PC-9 (cell line): ENCODE results near the gene ZFP1. TPM values are rescaled to one million over a fixed set of nuclear protein-coding genes. Genes with fewer than 3 reads are reported as not detected.
A peak's percentile ranks its signal among the peaks of the same experiment; 100 is the strongest.

ENCODE experiments used
- BruUV-seq: library from RNA; stranded (reverse); fragments of 400-500 nt; replicated peaks from 2 replicates; lab custom pipeline; 2021; lab: Mats Ljungman, UMichigan
- CTCF ChIA-PET: fragments of 300-600 bp; sonication (Branson Sonifier 250); formaldehyde crosslinking; loops from one replicate; lab custom pipeline; 2022; ENCODE audit warnings: antibody characterized with exemption; lab: Charles Lee
- POLR2A ChIA-PET: fragments of 300-600 bp; sonication (Branson Sonifier 250); formaldehyde crosslinking; loops from one replicate; lab custom pipeline; 2022; ENCODE audit warnings: antibody characterized with exemption; ENCODE audit not compliant: unreplicated experiment; lab: Charles Lee
- DNase-seq, 2 experiments: peaks; one replicate each; pipeline versions ENCODE4 v3.0.0 to v3.0.0-alpha.2; 2015 to 2022; ENCODE audit warnings: mixed read lengths in 1 of 2
- H2AFZ ChIP-seq: fragments of 200-600 bp; sonication (generic); 2 replicates; pipeline ENCODE4 v1.8.1; 2017; ENCODE audit warnings: antibody characterized with exemption
- H3F3A ChIP-seq: fragments of 200-600 bp; sonication (generic); 2 replicates; pipeline ENCODE4 v1.8.1; 2017; ENCODE audit warnings: antibody characterized with exemption, mild to moderate bottlenecking, low read depth; ENCODE audit not compliant: insufficient read depth
- H3K27ac ChIP-seq: fragments of 200-600 bp; sonication (generic); 2 replicates; pipeline ENCODE4 v1.6.1; 2016; ENCODE audit warnings: mixed run types
- H3K27me3 ChIP-seq: fragments of 200-600 bp; sonication (generic); 2 replicates; pipeline ENCODE4 v1.6.1; 2016; ENCODE audit warnings: low read depth, mixed run types; ENCODE audit not compliant: insufficient read depth
- H3K36me3 ChIP-seq: fragments of 200-600 bp; sonication (generic); 2 replicates; pipeline ENCODE4 v1.6.1; 2016; ENCODE audit warnings: low read depth, mixed run types
- H3K4me1 ChIP-seq: fragments of 200-600 bp; sonication (generic); replicated peaks from 2 replicates; pipeline ENCODE4 v1.6.1; 2016; ENCODE audit warnings: mixed run types; ENCODE audit not compliant: insufficient read depth
- H3K4me2 ChIP-seq: fragments of 200-600 bp; sonication (generic); 2 replicates; pipeline ENCODE4 v1.6.1; 2017; ENCODE audit warnings: mixed run types
- H3K4me3 ChIP-seq: fragments of 200-600 bp; sonication (generic); 2 replicates; pipeline ENCODE4 v1.6.1; 2016; ENCODE audit warnings: mixed run types
- H3K79me2 ChIP-seq: fragments of 200-600 bp; sonication (generic); 2 replicates; pipeline ENCODE4 v1.6.1; 2017; ENCODE audit warnings: low read depth, mixed run types
- H3K9me2 ChIP-seq: fragments of 200-600 bp; sonication (generic); 2 replicates; pipeline ENCODE4 v1.8.1; 2017; ENCODE audit warnings: mild to moderate bottlenecking; ENCODE audit not compliant: insufficient read depth
- H3K9me3 ChIP-seq: fragments of 200-600 bp; sonication (generic); 2 replicates; pipeline ENCODE4 v1.8.1; 2016; ENCODE audit warnings: low read depth; ENCODE audit not compliant: insufficient read depth
- H4K20me1 ChIP-seq: fragments of 200-600 bp; sonication (generic); 2 replicates; pipeline ENCODE4 v1.8.1; 2017; ENCODE audit not compliant: insufficient read depth
- CTCF ChIP-seq: fragments of 200-600 bp; sonication (generic); conservative IDR thresholded peaks from 2 replicates; pipeline ENCODE4 v1.6.1; 2017; ENCODE audit warnings: mixed run types, antibody characterized with exemption, mild to moderate bottlenecking, moderate library complexity
- EZH2 ChIP-seq: fragments of 200-600 bp; sonication (generic); IDR thresholded peaks from 2 replicates; pipeline ENCODE4 v1.8.0; 2017; ENCODE audit warnings: antibody characterized with exemption, low read depth
- intact Hi-C: fragments of 100-400 bp; cut with micrococcal nuclease; formaldehyde crosslinking; loops from one replicate; pipeline ENCODE4 v1.10.0; 2022; ENCODE audit not compliant: unreplicated experiment
- total RNA-seq: library from RNA; stranded (reverse); gene quantifications from 2 replicates; pipeline ENCODE4 v1.2.3, GENCODE V29; 2021

Gene ZFP1
- total RNA-seq, 1 experiment from 2014 or later: 10.9 TPM

- H3K79me2 ChIP-seq: no peaks in the 10 kb centered on the region
- H3K4me2 ChIP-seq: peak overlapping the region; percentile 69
- DNase-seq: peak; percentile 75 to 84
- TF ChIP-seq EZH2: no peak
- peak; percentile 89 for TF ChIP-seq CTCF
- no peaks in the 10 kb centered on the region for H4K20me1 ChIP-seq
- POLR2A ChIA-PET: interaction anchor here (0.6 kb wide), 2 partner anchors 126 to 214 kb away, joined by 5 to 14 read pairs; partner anchors contain the start of gene WDR59
- H2AFZ ChIP-seq: no peak overlapping the region
- peaks cover 40% of the 10 kb centered on the region for H3K4me1 ChIP-seq
- H3K36me3 ChIP-seq: no peaks in the 10 kb centered on the region; the same call in 1 of the 2 replicates
- no peaks in the 10 kb centered on the region for H3K27me3 ChIP-seq
- H3F3A ChIP-seq: peaks cover 26% of the 10 kb centered on the region
- no peak overlapping the region for H3K27ac ChIP-seq
- intact Hi-C loops: loop anchor here (5.0 kb wide), 1 partner anchor 234 kb away; no protein-coding TSS in a partner anchor
- no peaks in the 10 kb centered on the region for H3K9me3 ChIP-seq
- no TSS peak for BruUV-seq
- H3K4me3 ChIP-seq: no peak overlapping the region
- H3K9me2 ChIP-seq: no peaks in the 10 kb centered on the region
- CTCF ChIA-PET: interaction anchor here (0.5 to 1.7 kb wide), 8 partner anchors 48 to 176 kb away, joined by 3 to 26 read pairs (median 4); partner anchors contain the start of genes WDR59 and ZNRF1
Measured at GRCh38 chr16:75110637-75111513, 37.4 kb upstream of the ZFP1 start.

GRCh38 chr16:75111514-75111940 is 36.8 kb upstream of the ZFP1 start:
- BruUV-seq: no TSS peak

More at GRCh38 chr16:75111514-75111940, 36.8 kb upstream of the ZFP1 start:
- no peak for DNase-seq
- H3K9me3 ChIP-seq: no peaks in the 10 kb centered on the region
- no peaks in the 10 kb centered on the region for H4K20me1 ChIP-seq
- no peak overlapping the region for H2AFZ ChIP-seq
- H3K4me2 ChIP-seq: peak overlapping the region; percentile 69; the same call in 1 of the 2 replicates
- intact Hi-C loops: loop anchor here (5.0 kb wide), 1 partner anchor 234 kb away; no protein-coding TSS in a partner anchor
- H3K9me2 ChIP-seq: no peaks in the 10 kb centered on the region
- CTCF ChIA-PET: interaction anchor here (0.5 to 1.7 kb wide), 5 partner anchors 48 to 176 kb away, joined by 3 to 26 read pairs (median 5); partner anchors contain the start of genes WDR59 and ZNRF1
- H3K79me2 ChIP-seq: no peaks in the 10 kb centered on the region
- POLR2A ChIA-PET: interaction anchor here (0.6 kb wide), 1 partner anchor 126 kb away, joined by 14 read pairs; the partner anchor contains the start of gene WDR59
- H3K4me3 ChIP-seq: no peak overlapping the region
- no peaks in the 10 kb centered on the region for H3K27me3 ChIP-seq
- peaks cover 40% of the 10 kb centered on the region for H3K4me1 ChIP-seq
- no peak overlapping the region for H3K27ac ChIP-seq
- H3K36me3 ChIP-seq: no peaks in the 10 kb centered on the region; the same call in 1 of the 2 replicates
- TF ChIP-seq CTCF (peak; percentile 12; the same call in 1 of the 2 replicates), EZH2 (no peak)
- peaks cover 31% of the 10 kb centered on the region for H3F3A ChIP-seq
